ENCODE data around the gene PTPN9.

DNA sequence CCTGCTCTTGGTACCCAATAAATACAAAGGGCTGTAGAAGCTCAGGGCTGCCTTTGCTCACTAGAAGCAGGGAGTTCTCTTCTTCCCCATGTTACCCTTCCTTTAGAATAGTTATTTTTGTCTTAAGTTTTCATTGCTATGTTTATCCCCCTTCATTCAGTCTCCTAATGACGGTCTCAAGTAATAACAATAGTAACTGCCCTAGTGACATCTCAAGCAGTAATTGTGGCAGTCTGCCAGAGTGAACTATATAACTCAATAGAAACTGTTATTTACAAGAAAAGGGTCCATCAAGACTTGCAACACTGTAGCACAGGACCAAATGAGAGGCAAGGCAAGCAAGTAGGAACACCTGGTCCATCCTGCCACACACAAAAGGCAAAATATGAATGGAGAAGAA, 95.2 kb downstream of the PTPN9 start:
- TF ChIP-seq, protein P1, sequence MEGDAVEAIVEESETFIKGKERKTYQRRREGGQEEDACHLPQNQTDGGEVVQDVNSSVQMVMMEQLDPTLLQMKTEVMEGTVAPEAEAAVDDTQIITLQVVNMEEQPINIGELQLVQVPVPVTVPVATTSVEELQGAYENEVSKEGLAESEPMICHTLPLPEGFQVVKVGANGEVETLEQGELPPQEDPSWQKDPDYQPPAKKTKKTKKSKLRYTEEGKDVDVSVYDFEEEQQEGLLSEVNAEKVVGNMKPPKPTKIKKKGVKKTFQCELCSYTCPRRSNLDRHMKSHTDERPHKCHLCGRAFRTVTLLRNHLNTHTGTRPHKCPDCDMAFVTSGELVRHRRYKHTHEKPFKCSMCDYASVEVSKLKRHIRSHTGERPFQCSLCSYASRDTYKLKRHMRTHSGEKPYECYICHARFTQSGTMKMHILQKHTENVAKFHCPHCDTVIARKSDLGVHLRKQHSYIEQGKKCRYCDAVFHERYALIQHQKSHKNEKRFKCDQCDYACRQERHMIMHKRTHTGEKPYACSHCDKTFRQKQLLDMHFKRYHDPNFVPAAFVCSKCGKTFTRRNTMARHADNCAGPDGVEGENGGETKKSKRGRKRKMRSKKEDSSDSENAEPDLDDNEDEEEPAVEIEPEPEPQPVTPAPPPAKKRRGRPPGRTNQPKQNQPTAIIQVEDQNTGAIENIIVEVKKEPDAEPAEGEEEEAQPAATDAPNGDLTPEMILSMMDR (optimal IDR thresholded peaks at IDR 0.05 in 1 of 3, IDR thresholded peaks at IDR 0.05 in 1 of 3, conservative IDR thresholded peaks at IDR 0.05 in 1 of 3; ENCODE audit: extremely low read depth in 1 of 3, insufficient read depth in 2 of 3, low read length in 3 of 3): no peak
- no peak for TF ChIP-seq EZH2 (IDR thresholded peaks at IDR 0.05; ENCODE audit: low read length)

All from keratinocyte (primary cell).